Nephron progenitor cell (in vitro differentiated cells): Measurements from ENCODE around the gene GUF1.

Source experiments
- DNase-seq: peaks from one replicate; pipeline ENCODE4 v3.0.0; 2021
- H3K27ac Mint-ChIP-seq: 2 replicates; pipeline ENCODE4 v1.8.0; 2021; ENCODE audit warnings: mild to moderate bottlenecking, moderate library complexity, mixed read lengths
- H3K27me3 Mint-ChIP-seq: 2 replicates; pipeline ENCODE4 v1.8.0; 2021; ENCODE audit warnings: mild to moderate bottlenecking, low read depth, mixed read lengths; ENCODE audit not compliant: poor library complexity
- H3K36me3 Mint-ChIP-seq: 2 replicates; pipeline ENCODE4 v1.8.0; 2021; ENCODE audit warnings: low read depth, mixed read lengths
- H3K4me1 Mint-ChIP-seq: 2 replicates; pipeline ENCODE4 v1.8.0; 2021; ENCODE audit warnings: mixed read lengths
- H3K4me3 Mint-ChIP-seq: 2 replicates; pipeline ENCODE4 v1.8.0; 2021; ENCODE audit warnings: mild to moderate bottlenecking, moderate library complexity, mixed read lengths
- H3K9me3 Mint-ChIP-seq: 2 replicates; pipeline ENCODE4 v1.8.0; 2021; ENCODE audit warnings: mild to moderate bottlenecking, moderate library complexity, mixed read lengths
- TF ChIP-seq, protein P1 (sequence below): fragments of 200-600 bp; sonication (generic); IDR thresholded peaks from 2 replicates; pipeline ENCODE4 v1.5.0; 2021; ENCODE audit warnings: antibody characterized with exemption

The GUF1 gene, protein sequence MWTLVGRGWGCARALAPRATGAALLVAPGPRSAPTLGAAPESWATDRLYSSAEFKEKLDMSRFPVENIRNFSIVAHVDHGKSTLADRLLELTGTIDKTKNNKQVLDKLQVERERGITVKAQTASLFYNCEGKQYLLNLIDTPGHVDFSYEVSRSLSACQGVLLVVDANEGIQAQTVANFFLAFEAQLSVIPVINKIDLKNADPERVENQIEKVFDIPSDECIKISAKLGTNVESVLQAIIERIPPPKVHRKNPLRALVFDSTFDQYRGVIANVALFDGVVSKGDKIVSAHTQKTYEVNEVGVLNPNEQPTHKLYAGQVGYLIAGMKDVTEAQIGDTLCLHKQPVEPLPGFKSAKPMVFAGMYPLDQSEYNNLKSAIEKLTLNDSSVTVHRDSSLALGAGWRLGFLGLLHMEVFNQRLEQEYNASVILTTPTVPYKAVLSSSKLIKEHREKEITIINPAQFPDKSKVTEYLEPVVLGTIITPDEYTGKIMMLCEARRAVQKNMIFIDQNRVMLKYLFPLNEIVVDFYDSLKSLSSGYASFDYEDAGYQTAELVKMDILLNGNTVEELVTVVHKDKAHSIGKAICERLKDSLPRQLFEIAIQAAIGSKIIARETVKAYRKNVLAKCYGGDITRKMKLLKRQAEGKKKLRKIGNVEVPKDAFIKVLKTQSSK

DNA sequence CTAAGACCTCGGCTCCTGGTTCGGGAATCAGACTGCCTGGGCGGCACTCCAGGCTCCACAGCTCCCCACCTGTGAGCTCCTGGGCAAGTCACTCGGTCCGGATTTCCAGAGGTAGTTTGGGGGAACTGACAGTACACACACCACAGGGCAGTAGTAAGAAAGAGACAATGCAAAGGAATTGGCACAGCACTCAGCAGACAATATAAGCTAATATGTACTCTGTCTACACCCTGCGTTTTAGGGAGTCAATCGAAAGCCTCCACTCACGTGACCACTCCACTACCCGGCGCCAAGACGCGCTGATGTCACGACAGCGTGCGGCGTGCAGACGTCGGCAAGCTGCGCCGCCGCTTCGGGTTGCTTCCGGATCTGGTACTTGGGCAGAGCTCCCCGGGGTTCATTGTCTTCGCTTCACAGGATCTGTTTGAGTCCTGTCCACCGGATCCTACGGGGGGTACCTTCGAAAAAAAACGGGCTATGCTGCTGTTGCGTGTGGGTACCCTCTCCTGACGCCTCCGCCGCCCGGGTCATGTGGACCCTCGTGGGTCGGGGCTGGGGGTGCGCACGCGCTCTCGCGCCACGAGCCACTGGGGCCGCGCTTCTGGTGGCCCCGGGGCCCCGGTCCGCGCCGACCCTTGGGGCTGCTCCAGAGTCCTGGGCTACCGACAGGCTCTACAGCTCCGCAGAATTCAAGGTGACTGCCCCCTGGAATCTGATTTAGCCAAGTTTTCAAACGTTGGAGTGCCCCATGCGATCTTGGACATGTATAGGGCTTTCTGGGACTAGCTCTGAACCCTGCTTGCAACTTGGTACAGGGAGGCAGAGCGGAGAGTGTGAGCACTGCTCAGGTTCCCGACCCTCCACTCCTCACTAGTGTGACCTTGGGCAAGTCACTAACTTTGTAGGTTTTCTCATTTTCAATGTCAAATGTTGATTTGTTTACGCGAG, at the start of gene GUF1:
GUF1 (plus strand) TSS at position 327 of the 948 bp plus-strand sequence; CDS start at position 530, 203 bp downstream.
- peak within 1 kb of the TSS; percentile 95 for H3K4me3 Mint-ChIP-seq
- H3K4me1 Mint-ChIP-seq = peaks cover 30% of the 10 kb centered on the region
- H3K27me3 Mint-ChIP-seq = peaks cover 4% of the 10 kb centered on the region
- DNase-seq = peak; percentile 74
- no peaks in the 10 kb centered on the region for H3K9me3 Mint-ChIP-seq
- H3K27ac Mint-ChIP-seq = peak within 1 kb of the TSS; percentile 98
- H3K36me3 Mint-ChIP-seq = no peaks in the 10 kb centered on the region
- TF ChIP-seq, protein P1, sequence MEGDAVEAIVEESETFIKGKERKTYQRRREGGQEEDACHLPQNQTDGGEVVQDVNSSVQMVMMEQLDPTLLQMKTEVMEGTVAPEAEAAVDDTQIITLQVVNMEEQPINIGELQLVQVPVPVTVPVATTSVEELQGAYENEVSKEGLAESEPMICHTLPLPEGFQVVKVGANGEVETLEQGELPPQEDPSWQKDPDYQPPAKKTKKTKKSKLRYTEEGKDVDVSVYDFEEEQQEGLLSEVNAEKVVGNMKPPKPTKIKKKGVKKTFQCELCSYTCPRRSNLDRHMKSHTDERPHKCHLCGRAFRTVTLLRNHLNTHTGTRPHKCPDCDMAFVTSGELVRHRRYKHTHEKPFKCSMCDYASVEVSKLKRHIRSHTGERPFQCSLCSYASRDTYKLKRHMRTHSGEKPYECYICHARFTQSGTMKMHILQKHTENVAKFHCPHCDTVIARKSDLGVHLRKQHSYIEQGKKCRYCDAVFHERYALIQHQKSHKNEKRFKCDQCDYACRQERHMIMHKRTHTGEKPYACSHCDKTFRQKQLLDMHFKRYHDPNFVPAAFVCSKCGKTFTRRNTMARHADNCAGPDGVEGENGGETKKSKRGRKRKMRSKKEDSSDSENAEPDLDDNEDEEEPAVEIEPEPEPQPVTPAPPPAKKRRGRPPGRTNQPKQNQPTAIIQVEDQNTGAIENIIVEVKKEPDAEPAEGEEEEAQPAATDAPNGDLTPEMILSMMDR = no peak

GRCh38 chr4:44629280-44629866, 48.8 kb upstream of the GUF1 start:
- Mint-ChIP-seq H3K9me3 (no peaks in the 10 kb centered on the region), H3K4me3 (no peak overlapping the region), H3K27me3 (no peaks in the 10 kb centered on the region), H3K4me1 (no peaks in the 10 kb centered on the region), H3K27ac (no peak overlapping the region), H3K36me3 (no peaks in the 10 kb centered on the region)
- TF ChIP-seq, protein P1 = peak; percentile 62
- peak; percentile 33 for DNase-seq

DNA sequence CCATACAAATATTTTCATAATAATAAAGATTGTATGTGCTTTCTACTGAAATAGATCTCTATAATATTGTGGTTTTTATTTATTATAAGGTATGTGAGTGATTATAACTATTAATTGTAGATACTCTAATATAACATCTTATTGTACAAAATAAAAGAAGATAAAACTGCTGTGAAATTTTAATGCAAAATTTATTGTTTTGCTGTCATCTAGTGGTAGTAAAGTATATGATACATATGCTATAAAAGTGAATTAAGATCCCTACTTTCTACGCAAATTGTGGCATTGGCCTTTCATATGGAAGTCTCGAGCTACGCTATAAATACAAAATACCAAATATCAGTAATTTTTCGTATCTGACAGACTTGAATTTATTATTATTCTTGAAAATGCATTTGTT, 46.1 kb upstream of the GUF1 start:
- Mint-ChIP-seq H3K27ac (no peak overlapping the region), H3K4me1 (no peaks in the 10 kb centered on the region)
- no peak for DNase-seq

GRCh38 chr4:44632733-44633132, 45.5 kb upstream of the GUF1 start:
- H3K4me1 Mint-ChIP-seq = no peaks in the 10 kb centered on the region
- H3K4me3 Mint-ChIP-seq = no peak overlapping the region
- TF ChIP-seq, protein P1 = no peak
- no peaks in the 10 kb centered on the region for H3K36me3 Mint-ChIP-seq
- no peak for DNase-seq
- H3K27me3 Mint-ChIP-seq = no peaks in the 10 kb centered on the region
- H3K27ac Mint-ChIP-seq = no peak overlapping the region
- H3K9me3 Mint-ChIP-seq = no peaks in the 10 kb centered on the region

More for the DNA sequence above, 46.1 kb upstream of the GUF1 start:
- Mint-ChIP-seq H3K27me3 (no peaks in the 10 kb centered on the region), H3K9me3 (no peaks in the 10 kb centered on the region), H3K36me3 (no peaks in the 10 kb centered on the region), H3K4me3 (no peak overlapping the region)
- TF ChIP-seq, protein P1 = no peak

DNA sequence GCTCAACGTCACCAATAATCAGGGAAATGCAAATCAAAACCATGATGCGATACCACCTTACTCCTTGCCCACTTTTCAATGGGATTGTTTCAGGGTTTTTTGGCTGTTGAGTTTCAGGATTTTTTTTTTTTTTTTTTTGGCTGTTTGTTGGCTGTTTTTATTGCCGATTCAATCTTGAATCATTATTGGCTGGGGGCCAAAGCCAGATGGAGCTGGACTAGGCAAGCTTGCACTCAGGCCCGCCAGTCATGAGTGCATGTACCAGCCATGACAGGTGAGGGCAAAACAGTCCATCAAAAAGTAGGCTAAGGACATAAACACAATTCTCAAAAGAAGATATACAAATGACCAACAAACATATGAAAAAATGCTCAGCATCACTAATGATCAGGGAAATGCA, 40.1 kb upstream of the GUF1 start:
- DNase-seq = no peak
- Mint-ChIP-seq H3K27ac (no peak overlapping the region), H3K36me3 (no peaks in the 10 kb centered on the region), H3K4me1 (no peaks in the 10 kb centered on the region), H3K4me3 (no peak overlapping the region), H3K9me3 (peaks cover 6% of the 10 kb centered on the region), H3K27me3 (peaks cover 2% of the 10 kb centered on the region)
- TF ChIP-seq, protein P1 = no peak
